ENCODE data around the gene SLC5A10. TPM values are rescaled to one million over a fixed set of nuclear protein-coding genes. Genes with fewer than 3 reads are reported as not detected.
"Not testable (repeated sequence)": the region's sequence is repeated elsewhere in the genome, so short reads cannot be mapped to it uniquely, and the experiment has no call there.

Gene SLC5A10
- total RNA-seq, 4 donors from 2014 or later: not detected

DNA sequence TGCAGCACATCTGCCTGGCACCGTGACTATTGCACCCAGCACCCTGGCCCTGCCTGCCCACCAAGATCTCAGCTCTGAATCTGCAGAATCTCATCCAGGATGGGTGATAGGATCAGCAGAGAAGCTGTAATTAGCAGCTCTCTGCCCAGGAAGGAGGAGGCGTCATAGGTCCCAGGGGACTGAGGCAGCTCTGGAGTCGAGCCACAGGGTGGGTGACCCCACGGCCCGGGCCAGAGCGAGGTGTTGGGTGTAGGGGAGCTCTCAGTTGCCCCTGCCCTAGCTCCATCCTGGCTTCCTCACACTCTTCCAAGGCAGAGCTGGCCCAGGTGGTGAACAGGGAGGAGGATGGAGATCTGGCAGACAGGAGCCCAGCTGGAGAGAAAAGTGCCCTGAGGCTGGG lies 70.8 kb downstream of the SLC5A10 start:
- no peak for TF ChIP-seq EP300 (IDR thresholded peaks at IDR 0.05)
- TF ChIP-seq POLR2AphosphoS5 (IDR thresholded peaks at IDR 0.05): no peak
- no peak for TF ChIP-seq POLR2A (IDR thresholded peaks at IDR 0.05; ENCODE audit: low read depth)
- no peak for TF ChIP-seq CTCF (IDR thresholded peaks at IDR 0.05)
- Histone ChIP-seq H3K4me1 (no peaks in the 10 kb centered on the region), H3K36me3 (peaks cover 0 to 3% (median 0%) of the 10 kb centered on the region in 4 donors), H3K27ac (replicated peaks in 1 of 4) (no peak overlapping the region), H3K4me3 (no peak overlapping the region), H3K27me3 (no peaks in the 10 kb centered on the region), H3K9me3 (no peaks in the 10 kb centered on the region)
- no peak for DNase-seq (ENCODE audit: extremely low spot score)
- WGBS: 93% methylated on average over 5 of the region's 6 CpGs
- intact Hi-C loops (cut with DNase I): no loop called here

- Histone ChIP-seq H3K4me3 (no peak overlapping the region), H3K36me3 (peaks cover 0 to 3% (median 0%) of the 10 kb centered on the region in 4 donors), H3K9me3 (no peaks in the 10 kb centered on the region), H3K4me1 (no peaks in the 10 kb centered on the region), H3K27me3 (no peaks in the 10 kb centered on the region), H3K27ac (replicated peaks in 1 of 4) (no peak overlapping the region)
- DNase-seq (ENCODE audit: extremely low spot score): no peak
- intact Hi-C loops (cut with DNase I): no loop called here
- TF ChIP-seq POLR2AphosphoS5 (IDR thresholded peaks at IDR 0.05): no peak
- no peak for TF ChIP-seq POLR2A (IDR thresholded peaks at IDR 0.05; ENCODE audit: low read depth)
- TF ChIP-seq CTCF (IDR thresholded peaks at IDR 0.05): no peak
- no peak for TF ChIP-seq EP300 (IDR thresholded peaks at IDR 0.05)
- 83% methylated on average over 2 of the region's 9 CpGs for WGBS
Observed at GRCh38 chr17:19023209-19023999, 71.4 kb downstream of the SLC5A10 start.

DNA sequence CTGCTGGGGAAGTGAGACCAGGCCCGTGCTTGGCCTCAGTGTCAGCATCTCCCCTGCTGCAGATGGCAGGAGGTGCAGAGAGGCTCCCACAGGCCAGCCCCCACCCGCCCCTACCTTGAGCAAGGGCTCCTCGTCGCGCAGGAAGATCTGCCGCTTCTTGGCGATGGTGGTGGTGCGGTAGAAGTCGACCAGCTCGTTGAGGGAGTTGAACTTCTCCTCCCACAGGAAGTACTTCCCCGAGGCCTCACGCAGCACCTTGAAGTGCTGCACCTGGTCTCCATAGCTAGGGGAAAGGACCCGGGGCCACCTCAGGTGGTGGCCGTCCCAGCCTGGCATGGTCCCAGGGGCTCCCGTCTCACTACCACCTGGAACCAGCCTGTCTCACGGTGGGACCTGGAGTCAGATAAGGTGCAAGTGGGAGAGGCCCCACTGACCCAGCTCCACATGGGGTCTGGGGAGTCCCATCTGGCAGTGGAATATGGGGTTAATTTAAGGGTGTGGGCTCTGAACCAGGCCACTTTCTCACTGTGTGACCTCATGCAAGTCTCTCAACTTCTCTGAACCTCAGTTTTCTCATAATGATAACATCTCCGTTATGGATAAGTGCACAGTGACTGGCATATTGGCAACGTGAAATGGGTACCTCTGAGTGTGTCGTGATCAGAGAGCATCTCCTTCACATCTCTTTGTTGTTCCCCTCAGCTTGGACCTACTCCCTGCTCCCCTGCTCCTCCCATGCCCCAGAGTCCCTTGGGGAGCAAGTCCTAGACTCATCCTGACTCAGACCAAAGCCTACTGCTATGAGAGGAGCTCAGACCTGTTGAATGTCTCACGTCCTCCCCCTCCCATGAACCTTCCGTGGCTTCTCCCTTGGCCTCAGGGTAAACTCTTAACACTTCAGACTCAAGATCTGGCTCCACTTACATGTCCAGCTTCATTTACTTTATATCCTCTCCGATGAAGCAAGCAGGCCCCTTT lies 72.4 kb downstream of the SLC5A10 start:
- 88% methylated on average over 21 of the region's 22 CpGs for WGBS

GRCh38 chr17:19028671-19029070 lies 76.7 kb downstream of the SLC5A10 start:
- H3K27me3 ChIP-seq; H3K9me3 ChIP-seq; intact Hi-C loops (cut with DNase I); H3K4me1 ChIP-seq; H3K4me3 ChIP-seq; H3K27ac ChIP-seq (replicated peaks in 1 of 4); DNase-seq (ENCODE audit: extremely low spot score); H3K36me3 ChIP-seq: not testable (repeated sequence)
- WGBS: no CpG with 5 or more reads among the region's 11 CpGs

More for the DNA sequence above, 72.4 kb downstream of the SLC5A10 start:
- intact Hi-C loops (cut with DNase I): no loop called here
- Histone ChIP-seq H3K9me3 (no peaks in the 10 kb centered on the region), H3K4me3 (no peak overlapping the region), H3K27me3 (no peaks in the 10 kb centered on the region), H3K36me3 (peaks cover 0 to 3% (median 0%) of the 10 kb centered on the region in 4 donors), H3K4me1 (no peaks in the 10 kb centered on the region), H3K27ac (replicated peaks in 1 of 4) (no peak overlapping the region)
- DNase-seq (ENCODE audit: extremely low spot score): no peak
- TF ChIP-seq POLR2AphosphoS5 (IDR thresholded peaks at IDR 0.05) (no peak), CTCF (IDR thresholded peaks at IDR 0.05) (no peak), POLR2A (IDR thresholded peaks at IDR 0.05; ENCODE audit: low read depth) (no peak), EP300 (IDR thresholded peaks at IDR 0.05) (no peak)

DNA sequence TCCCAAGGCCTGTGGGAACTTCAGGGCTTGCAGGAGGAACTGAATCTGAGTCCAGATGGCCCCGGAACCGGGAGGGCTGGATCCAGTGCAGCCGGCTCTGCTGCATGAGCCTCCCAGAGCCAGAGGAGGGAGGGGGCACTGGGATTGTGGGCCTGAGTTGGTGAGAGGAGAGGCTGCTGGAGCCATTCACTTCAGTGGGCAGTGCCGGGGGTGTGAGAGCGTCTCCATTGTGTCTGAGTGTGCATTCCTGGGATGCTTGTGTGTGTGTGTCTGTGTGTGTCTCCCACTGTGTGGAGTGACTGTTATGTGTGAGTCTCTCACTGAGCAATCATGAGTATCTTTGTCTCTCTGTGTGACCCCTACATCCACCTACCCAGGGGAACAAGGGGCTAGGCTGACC lies 77.8 kb downstream of the SLC5A10 start:
- H3K4me3 ChIP-seq; H3K36me3 ChIP-seq; H3K9me3 ChIP-seq; H3K27me3 ChIP-seq; intact Hi-C loops (cut with DNase I); DNase-seq (ENCODE audit: extremely low spot score); H3K27ac ChIP-seq (replicated peaks in 1 of 4); H3K4me1 ChIP-seq: not testable (repeated sequence)
- WGBS: no CpG with 5 or more reads among the region's 5 CpGs

DNA sequence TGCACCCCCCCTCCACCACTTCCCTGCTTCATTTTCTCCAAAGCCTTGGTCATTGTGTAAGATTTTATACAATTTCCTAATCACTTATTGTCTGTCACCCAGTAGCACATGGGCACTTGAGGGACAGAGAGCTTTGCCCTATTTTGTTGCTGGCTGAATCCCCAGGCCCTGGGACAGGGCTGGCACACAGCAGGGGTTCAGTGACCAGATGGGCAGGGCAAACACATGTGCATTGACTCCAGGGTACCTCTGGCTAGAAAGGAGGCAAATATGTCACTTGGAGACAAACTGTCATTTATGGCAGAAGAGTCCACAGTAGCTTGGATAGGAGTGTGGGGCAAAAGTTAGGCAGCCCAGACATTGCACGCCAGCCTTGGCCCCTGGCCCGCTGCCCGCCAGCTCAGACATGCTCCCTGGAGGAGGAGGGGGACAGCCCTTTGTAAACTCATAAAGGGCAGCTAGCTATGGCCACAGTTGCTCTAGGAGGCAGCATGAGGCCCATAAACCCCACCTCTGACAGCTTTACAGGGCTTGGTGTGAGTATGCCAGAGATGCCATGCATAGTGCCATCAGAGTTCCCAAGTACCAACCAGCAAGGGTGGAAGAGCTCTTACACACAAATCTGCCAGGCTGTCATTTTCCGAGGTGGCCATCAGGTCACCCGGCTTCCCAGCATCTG lies 78.9 kb downstream of the SLC5A10 start:
- H3K4me1 ChIP-seq; DNase-seq (ENCODE audit: extremely low spot score); H3K4me3 ChIP-seq; H3K27ac ChIP-seq (replicated peaks in 1 of 4); H3K36me3 ChIP-seq; intact Hi-C loops (cut with DNase I); H3K9me3 ChIP-seq; H3K27me3 ChIP-seq: not testable (repeated sequence)
- WGBS: no CpG with 5 or more reads among the region's 5 CpGs

Data from esophagus muscularis mucosa (tissue), 4 donors.